Testis (tissue), 3 donors: ENCODE data around the gene RSAD1. TPM values are rescaled to one million over a fixed set of nuclear protein-coding genes. Genes with fewer than 3 reads are reported as not detected.
A peak's percentile ranks its signal among the peaks of the same experiment; 100 is the strongest.

ENCODE experiments used
- DNase-seq: peaks from one replicate; pipeline ENCODE4 v3.0.0-alpha.2; 2019
- H3K27ac ChIP-seq, 2 donors: fragments of 200-600 bp; sonication (generic); one replicate each; pipeline ENCODE4 v1.5.1; 2019
- H3K27me3 ChIP-seq: fragments of 200-600 bp; sonication (generic); one replicate; pipeline ENCODE4 v1.5.1; 2019
- H3K36me3 ChIP-seq: fragments of 200-600 bp; sonication (generic); one replicate; pipeline ENCODE4 v1.5.1; 2017; ENCODE audit warnings: low read depth; ENCODE audit errors: missing control alignments
- H3K4me1 ChIP-seq: fragments of 200-600 bp; sonication (generic); one replicate; pipeline ENCODE4 v1.5.1; 2019
- H3K4me3 ChIP-seq, 2 donors: fragments of 200-600 bp; sonication (generic); one replicate each; pipeline ENCODE4 v1.5.1; 2017 to 2019
- H3K9me3 ChIP-seq: fragments of 200-600 bp; sonication (generic); one replicate; pipeline ENCODE4 v1.5.1; 2017
- POLR2A ChIP-seq: fragments of 450-650 bp; IDR thresholded peaks from one replicate; pipeline ENCODE4 v1.6.1; 2017; ENCODE audit warnings: antibody characterized with exemption, mild to moderate bottlenecking, moderate library complexity
- WGBS, 2 donors: methylation state at CpG; one replicate each; pipeline ENCODE4 v1.1.5; 2018; 5-methylcytosine and 5-hydroxymethylcytosine counted together
- intact Hi-C: fragments of 100-400 bp; cut with DNase I; formaldehyde crosslinking; loops from one replicate; pipeline ENCODE4 v1.15.1; 2023; ENCODE audit warnings: low total_unique reads
- polyA plus RNA-seq: library from polyadenylated mRNA; stranded (reverse); fragments of 350-450 nt; fragmentation: Illumina TruSeq; extraction: RNeasy Lipid Tissue Mini Kit (QIAGEN cat#74804); gene quantifications from one replicate; pipeline ENCODE4 v1.2.3, GENCODE V29; 2014; ENCODE audit warnings: low read depth, low replicate concordance; ENCODE audit not compliant: insufficient read depth
- total RNA-seq, 2 donors: library from RNA; depleted of rRNA; stranded (reverse); fragments of >200 nt; gene quantifications; one replicate each; pipeline ENCODE4 v1.2.3, GENCODE V29; 2016
- TF ChIP-seq, protein P1 (sequence below), 3 experiments: fragments of 450-650 bp in 2 of 3; fragments of 200-600 bp in 1 of 3; sonication (generic) in 1 of 3; IDR thresholded peaks; one replicate each; pipeline ENCODE4 v1.5.1; 2016 to 2019; ENCODE audit warnings: antibody characterized with exemption in 3 of 3, mild to moderate bottlenecking in 2 of 3, moderate library complexity in 1 of 3

The RSAD1 gene
- total and polyA plus RNA-seq, 3 donors from 2014 or later: 25.3 to 38.0 (median 35.7) TPM

DNA sequence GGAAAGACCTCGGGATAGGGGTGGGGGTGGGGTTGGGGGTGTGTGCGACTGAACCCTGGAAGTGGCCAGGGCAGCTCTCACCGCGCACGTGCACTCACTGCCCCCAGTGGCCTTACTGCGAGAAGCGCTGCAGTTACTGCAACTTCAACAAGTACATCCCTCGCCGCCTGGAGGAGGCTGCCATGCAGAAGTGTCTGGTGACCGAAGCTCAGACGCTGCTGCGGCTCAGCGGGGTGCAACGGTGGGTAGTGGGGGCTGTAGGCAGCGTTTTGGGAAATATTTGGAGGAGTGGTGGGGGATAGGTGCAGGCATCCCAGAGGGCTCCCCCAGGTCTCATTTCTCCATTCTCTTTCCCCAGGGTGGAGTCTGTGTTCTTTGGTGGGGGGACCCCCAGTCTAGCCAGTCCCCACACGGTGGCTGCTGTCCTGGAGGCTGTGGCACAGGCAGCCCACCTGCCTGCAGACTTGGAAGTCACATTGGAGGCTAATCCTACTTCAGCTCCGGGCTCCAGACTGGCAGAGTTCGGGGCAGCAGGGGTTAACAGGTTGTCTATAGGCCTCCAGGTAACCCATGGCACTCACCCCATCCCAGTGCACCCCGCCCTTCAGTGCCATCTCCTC is 972 bp downstream of the RSAD1 start:
- H3K9me3 ChIP-seq: no peaks in the 10 kb centered on the region
- 10 to 13% methylated on average over 15 to 19 of the region's 19 CpGs for WGBS, 2 donors
- no peaks in the 10 kb centered on the region for H3K27me3 ChIP-seq
- TF ChIP-seq POLR2A: no peak
- TF ChIP-seq, protein P1, sequence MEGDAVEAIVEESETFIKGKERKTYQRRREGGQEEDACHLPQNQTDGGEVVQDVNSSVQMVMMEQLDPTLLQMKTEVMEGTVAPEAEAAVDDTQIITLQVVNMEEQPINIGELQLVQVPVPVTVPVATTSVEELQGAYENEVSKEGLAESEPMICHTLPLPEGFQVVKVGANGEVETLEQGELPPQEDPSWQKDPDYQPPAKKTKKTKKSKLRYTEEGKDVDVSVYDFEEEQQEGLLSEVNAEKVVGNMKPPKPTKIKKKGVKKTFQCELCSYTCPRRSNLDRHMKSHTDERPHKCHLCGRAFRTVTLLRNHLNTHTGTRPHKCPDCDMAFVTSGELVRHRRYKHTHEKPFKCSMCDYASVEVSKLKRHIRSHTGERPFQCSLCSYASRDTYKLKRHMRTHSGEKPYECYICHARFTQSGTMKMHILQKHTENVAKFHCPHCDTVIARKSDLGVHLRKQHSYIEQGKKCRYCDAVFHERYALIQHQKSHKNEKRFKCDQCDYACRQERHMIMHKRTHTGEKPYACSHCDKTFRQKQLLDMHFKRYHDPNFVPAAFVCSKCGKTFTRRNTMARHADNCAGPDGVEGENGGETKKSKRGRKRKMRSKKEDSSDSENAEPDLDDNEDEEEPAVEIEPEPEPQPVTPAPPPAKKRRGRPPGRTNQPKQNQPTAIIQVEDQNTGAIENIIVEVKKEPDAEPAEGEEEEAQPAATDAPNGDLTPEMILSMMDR (IDR thresholded peaks at IDR 0.05): peak; percentile 24 to 53 (median 42)
- DNase-seq: peak; percentile 91
- H3K27ac ChIP-seq: peak overlapping the region; percentile 85 to 93
- peaks cover 22% of the 10 kb centered on the region for H3K4me1 ChIP-seq
- no peaks in the 10 kb centered on the region for H3K36me3 ChIP-seq
- H3K4me3 ChIP-seq: peak overlapping the region; percentile 78 to 79
- intact Hi-C loops: loop anchor here (5.0 to 10.0 kb wide), 3 partner anchors 63 to 145 kb away; partner anchors contain the start of genes EME1 and MRPL27

DNA sequence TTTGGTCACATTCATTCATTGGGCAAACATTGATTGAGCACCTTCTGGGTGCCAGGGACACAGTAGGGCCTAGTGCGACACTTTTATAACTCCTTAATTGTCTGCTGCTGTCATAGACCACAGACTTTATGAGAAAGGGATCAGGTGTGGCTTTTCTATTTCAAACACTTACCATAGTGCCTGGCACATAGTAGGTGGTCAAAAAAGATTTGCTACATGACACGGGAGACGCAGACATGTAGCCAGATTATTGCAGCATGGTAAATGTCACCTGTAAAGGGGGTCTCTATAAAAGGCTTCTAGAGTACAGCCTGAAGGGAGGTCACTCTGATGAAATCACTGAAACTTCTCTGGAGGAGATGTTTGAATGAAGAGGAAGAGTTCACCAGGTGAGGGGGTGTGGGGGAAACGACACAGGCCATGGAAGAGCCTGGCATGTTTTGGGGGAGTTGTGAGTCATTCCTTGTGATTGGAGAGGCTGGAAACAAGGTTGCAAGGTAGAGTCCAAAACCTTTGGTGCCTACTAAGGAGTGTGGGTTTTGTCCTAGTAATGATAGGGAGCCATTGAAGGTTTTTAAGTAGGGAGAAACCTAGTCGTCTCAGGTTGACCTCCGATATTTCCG is 1.6 kb downstream of the RSAD1 start:
- H3K4me1 ChIP-seq: peaks cover 22% of the 10 kb centered on the region
- no peaks in the 10 kb centered on the region for H3K9me3 ChIP-seq
- H3K4me3 ChIP-seq: no peak overlapping the region
- no peak overlapping the region for H3K27ac ChIP-seq
- TF ChIP-seq, protein P1 (IDR thresholded peaks at IDR 0.05): no peak
- no peak for TF ChIP-seq POLR2A
- no peaks in the 10 kb centered on the region for H3K36me3 ChIP-seq
- intact Hi-C loops: loop anchor here (5.0 to 10.0 kb wide), 2 partner anchors 62 to 145 kb away; no protein-coding TSS in a partner anchor
- no peak for DNase-seq
- no peaks in the 10 kb centered on the region for H3K27me3 ChIP-seq
- 79 to 81% methylated on average over 7 of the region's 7 CpGs for WGBS, 2 donors

DNA sequence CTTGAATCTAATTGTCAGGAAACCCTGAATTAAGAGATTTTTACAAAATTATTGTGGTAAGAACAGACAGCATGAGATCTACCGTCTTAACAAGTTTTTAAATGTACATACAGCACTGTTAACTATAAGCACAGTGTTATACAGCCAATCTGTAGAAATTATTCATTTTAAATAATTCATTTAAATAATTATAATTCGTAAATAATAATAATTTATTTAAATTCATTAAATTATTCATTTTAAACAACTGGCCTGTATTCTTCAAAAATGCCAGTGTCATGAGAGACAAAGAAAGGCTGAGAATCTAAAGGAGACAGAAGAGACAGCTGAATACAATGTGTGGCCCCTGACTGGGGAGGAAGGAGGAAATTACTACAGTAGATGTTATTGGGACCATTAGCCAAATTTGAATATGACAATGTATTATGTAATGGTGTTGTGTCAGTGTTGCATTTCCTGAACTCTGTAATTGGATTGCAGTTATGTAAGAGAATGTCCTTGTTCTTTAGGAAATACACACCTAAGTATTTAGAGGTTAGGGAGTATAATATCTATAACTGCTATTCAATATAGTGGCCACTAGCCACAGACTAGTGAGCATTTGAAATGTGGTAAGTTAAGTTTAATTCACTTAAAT is 2.3 kb downstream of the RSAD1 start:
- Histone ChIP-seq H3K27ac (no peak overlapping the region), H3K4me1 (peaks cover 22% of the 10 kb centered on the region)
- 86 to 93% methylated on average over 2 of the region's 2 CpGs for WGBS, 2 donors

DNA sequence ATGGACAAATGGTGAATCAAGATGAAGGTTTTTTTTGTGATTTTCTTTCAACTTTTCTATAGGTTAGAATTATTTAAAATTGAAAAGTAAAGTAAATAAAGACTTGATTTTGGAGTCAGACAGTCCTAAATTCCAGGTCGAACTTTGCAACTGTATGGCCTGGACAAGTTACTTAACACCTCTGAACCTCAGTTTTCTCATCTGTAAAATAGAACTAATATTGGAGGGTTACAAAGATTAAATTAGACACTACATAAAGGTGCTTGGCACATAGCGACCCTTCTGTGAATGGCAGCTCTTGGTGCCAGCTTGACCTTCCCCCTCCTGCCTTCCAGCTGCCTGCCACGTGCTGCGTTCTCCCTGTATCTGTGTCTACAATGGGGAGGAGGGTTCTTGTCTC is 3.0 kb downstream of the RSAD1 start:
- no peak for TF ChIP-seq POLR2A
- TF ChIP-seq, protein P1 (IDR thresholded peaks at IDR 0.05): no peak
- DNase-seq: no peak
- intact Hi-C loops: loop anchor here (5.0 to 10.0 kb wide), 2 partner anchors 61 to 143 kb away; no protein-coding TSS in a partner anchor
- no peaks in the 10 kb centered on the region for H3K9me3 ChIP-seq
- no peaks in the 10 kb centered on the region for H3K27me3 ChIP-seq
- H3K4me1 ChIP-seq: peaks cover 22% of the 10 kb centered on the region
- H3K36me3 ChIP-seq: no peaks in the 10 kb centered on the region
- WGBS, 2 donors: 46 to 69% methylated on average over 4 of the region's 4 CpGs
- no peak overlapping the region for H3K4me3 ChIP-seq
- no peak overlapping the region for H3K27ac ChIP-seq

More for the DNA sequence above, 2.3 kb downstream of the RSAD1 start:
- Histone ChIP-seq H3K9me3 (no peaks in the 10 kb centered on the region), H3K4me3 (no peak overlapping the region), H3K36me3 (no peaks in the 10 kb centered on the region), H3K27me3 (no peaks in the 10 kb centered on the region)
- DNase-seq: no peak
- intact Hi-C loops: loop anchor here (5.0 to 10.0 kb wide), 2 partner anchors 61 to 144 kb away; no protein-coding TSS in a partner anchor
- TF ChIP-seq POLR2A: no peak
- TF ChIP-seq, protein P1 (IDR thresholded peaks at IDR 0.05): no peak
